Mesothelial cell of epicardium (in vitro differentiated cells): ENCODE measurements around the gene MAP3K21. TPM values are rescaled to one million over a fixed set of nuclear protein-coding genes. Genes with fewer than 3 reads are reported as not detected.

Source experiments
- DNase-seq, 2 experiments: peaks; one replicate each; pipeline ENCODE4 v3.0.0; 2021; ENCODE audit warnings: low spot score in 2 of 2; ENCODE audit not compliant: unreplicated experiment in 2 of 2
- H3K27ac Mint-ChIP-seq: 2 replicates; pipeline ENCODE4 v1.8.0; 2021; ENCODE audit warnings: mixed read lengths
- H3K27me3 Mint-ChIP-seq: 2 replicates; pipeline ENCODE4 v1.8.0; 2021; ENCODE audit warnings: low read depth, mixed read lengths
- H3K36me3 Mint-ChIP-seq: 2 replicates; pipeline ENCODE4 v1.8.0; 2021; ENCODE audit warnings: mixed read lengths
- H3K4me1 Mint-ChIP-seq: 2 replicates; pipeline ENCODE4 v1.8.0; 2021; ENCODE audit warnings: mixed read lengths
- H3K4me3 Mint-ChIP-seq: 2 replicates; pipeline ENCODE4 v1.8.0; 2021; ENCODE audit warnings: mild to moderate bottlenecking, moderate library complexity, mixed read lengths
- H3K9me3 Mint-ChIP-seq: 2 replicates; pipeline ENCODE4 v1.8.0; 2021; ENCODE audit warnings: mixed read lengths
- total RNA-seq: library from RNA; stranded (reverse); gene quantifications from 3 replicates; pipeline ENCODE4 v1.2.1, GENCODE V29; 2021
- TF ChIP-seq, protein P1 (sequence below): fragments of 200-600 bp; sonication (generic); IDR thresholded peaks from one replicate; pipeline ENCODE4 v1.5.0; 2021; ENCODE audit warnings: antibody characterized with exemption; ENCODE audit not compliant: unreplicated experiment

MAP3K21 gene
- total RNA-seq, 1 donor from 2014 or later, result 6.6 TPM

DNA sequence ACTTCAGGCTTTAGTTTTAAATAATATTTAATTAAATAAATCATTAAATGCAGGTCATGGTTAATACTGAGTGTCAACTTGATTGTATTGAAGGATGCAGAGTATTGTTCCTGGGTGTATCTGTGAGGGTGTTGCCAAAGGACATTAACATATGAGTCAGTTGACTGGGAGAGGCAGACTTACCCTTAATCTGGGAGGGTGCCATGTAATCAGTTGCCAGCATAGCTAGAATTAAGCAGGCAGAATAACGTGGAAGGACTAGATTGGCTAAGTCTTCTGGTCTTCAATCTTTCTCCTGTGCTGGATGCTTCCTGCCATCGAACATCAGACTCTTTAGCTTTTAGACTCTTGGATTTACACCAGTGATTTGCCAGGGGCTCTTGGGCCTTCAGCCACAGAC lies 85.3 kb downstream of the MAP3K21 start:
- TF ChIP-seq, protein P1, sequence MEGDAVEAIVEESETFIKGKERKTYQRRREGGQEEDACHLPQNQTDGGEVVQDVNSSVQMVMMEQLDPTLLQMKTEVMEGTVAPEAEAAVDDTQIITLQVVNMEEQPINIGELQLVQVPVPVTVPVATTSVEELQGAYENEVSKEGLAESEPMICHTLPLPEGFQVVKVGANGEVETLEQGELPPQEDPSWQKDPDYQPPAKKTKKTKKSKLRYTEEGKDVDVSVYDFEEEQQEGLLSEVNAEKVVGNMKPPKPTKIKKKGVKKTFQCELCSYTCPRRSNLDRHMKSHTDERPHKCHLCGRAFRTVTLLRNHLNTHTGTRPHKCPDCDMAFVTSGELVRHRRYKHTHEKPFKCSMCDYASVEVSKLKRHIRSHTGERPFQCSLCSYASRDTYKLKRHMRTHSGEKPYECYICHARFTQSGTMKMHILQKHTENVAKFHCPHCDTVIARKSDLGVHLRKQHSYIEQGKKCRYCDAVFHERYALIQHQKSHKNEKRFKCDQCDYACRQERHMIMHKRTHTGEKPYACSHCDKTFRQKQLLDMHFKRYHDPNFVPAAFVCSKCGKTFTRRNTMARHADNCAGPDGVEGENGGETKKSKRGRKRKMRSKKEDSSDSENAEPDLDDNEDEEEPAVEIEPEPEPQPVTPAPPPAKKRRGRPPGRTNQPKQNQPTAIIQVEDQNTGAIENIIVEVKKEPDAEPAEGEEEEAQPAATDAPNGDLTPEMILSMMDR, result no peak
- Mint-ChIP-seq H3K4me3 (no peak overlapping the region), H3K27ac (no peak overlapping the region), H3K4me1 (no peaks in the 10 kb centered on the region), H3K36me3 (no peaks in the 10 kb centered on the region), H3K9me3 (peaks cover 12% of the 10 kb centered on the region), H3K27me3 (peaks cover 1% of the 10 kb centered on the region)
- DNase-seq, result no peak

DNA sequence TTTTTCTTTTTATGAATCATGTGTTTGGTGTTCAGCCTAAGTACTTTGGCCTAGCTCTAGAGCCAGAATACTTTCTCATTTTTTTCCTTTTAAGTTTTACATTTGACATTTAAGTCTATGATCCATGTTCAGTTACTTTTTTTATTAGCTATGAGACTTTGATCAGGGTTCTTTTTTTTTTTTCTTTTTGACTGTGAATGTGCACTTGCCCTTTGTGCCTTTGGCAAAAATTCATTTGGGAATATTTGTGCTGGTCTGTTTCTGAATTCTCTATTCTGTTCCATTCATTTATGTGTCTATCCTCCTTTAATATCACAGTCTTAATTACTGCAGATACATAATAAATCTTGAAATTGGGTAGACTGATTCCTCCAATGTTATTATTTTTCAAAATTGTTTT lies 93.8 kb downstream of the MAP3K21 start:
- Mint-ChIP-seq H3K9me3 (peaks cover 19% of the 10 kb centered on the region), H3K36me3 (no peaks in the 10 kb centered on the region)
- TF ChIP-seq, protein P1, result no peak

DNA sequence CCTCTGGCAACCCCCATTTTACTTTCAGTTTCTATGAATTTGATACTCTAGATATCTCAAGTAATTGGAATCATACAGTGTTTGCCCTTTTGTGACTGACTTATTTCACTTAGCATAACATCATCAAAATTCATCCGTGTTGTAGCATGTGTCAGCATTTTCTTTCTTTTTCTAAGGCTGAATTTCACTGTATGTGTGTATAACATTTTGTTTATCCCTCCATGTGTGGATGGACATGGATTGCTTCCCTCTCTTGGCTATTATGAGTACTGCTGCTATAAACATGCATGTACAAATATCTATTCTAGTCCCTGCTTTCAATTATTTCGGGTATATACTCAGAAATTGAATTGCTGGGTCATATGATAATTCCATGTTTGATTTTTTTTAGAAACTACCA lies 97.3 kb downstream of the MAP3K21 start:
- H3K27ac Mint-ChIP-seq, result no peak overlapping the region
- H3K4me3 Mint-ChIP-seq, result no peak overlapping the region
- TF ChIP-seq, protein P1, result peak; percentile 30
- DNase-seq, result no peak
- H3K9me3 Mint-ChIP-seq, result peaks cover 19% of the 10 kb centered on the region
- H3K36me3 Mint-ChIP-seq, result no peaks in the 10 kb centered on the region
- no peaks in the 10 kb centered on the region for H3K4me1 Mint-ChIP-seq
- no peaks in the 10 kb centered on the region for H3K27me3 Mint-ChIP-seq

More for the DNA sequence above, 93.8 kb downstream of the MAP3K21 start:
- Mint-ChIP-seq H3K27me3 (no peaks in the 10 kb centered on the region), H3K27ac (no peak overlapping the region), H3K4me1 (no peaks in the 10 kb centered on the region), H3K4me3 (no peak overlapping the region)
- DNase-seq, result no peak

DNA sequence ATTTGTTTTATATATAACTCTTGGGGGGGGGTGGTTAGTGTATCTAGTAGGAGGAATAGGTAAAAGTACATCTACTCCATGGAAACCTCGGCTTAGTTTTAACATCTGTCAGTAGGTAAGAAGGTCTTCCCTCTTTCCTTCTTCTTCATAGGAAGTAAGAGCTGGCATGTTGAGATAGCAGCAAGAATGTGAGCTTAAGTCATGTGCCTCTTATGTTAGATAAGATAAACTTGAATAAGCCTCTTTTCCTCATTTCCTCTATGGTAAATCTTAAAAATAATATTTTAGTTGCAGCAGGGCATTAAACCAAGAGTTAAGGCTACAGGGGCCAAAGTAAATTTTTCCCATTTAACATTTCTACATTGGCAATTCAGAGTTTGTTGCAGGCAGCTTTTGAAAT lies 100.4 kb downstream of the MAP3K21 start:
- Mint-ChIP-seq H3K4me3 (no peak overlapping the region), H3K27me3 (no peaks in the 10 kb centered on the region), H3K36me3 (no peaks in the 10 kb centered on the region), H3K27ac (no peak overlapping the region), H3K4me1 (peaks cover 2% of the 10 kb centered on the region), H3K9me3 (peaks cover 13% of the 10 kb centered on the region)
- DNase-seq, result no peak
- TF ChIP-seq, protein P1, result no peak

DNA sequence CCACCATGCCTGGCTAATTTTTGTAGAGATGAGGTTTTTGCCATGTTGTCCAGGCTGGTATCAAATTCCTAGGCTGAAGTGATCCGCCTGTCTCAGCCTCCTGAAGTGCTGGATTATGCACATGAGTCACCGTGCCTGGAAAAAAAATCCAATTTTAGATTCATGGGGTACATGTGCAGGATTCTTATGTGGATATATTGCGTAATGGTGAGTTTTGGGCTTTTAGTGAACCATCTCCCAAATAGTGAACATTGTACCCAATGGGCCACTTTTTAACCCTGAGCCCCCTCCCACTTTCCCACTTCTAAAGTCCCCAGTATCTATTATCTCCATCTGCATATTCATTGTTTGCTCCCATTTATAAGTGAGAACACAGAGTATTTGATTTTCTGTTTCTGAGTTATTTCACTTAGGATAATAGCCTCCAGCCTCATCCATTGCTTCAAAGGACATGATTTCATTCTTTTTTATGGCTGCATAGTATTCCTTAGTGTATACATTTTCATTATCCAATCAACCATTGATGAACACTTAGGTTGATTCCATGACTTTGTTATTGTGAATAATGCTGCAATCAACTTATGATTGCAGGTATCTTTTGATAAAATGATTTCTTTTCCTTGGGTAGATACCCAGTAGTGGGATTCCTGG lies 104.4 kb downstream of the MAP3K21 start:
- peaks cover 22% of the 10 kb centered on the region for H3K4me1 Mint-ChIP-seq
- H3K27ac Mint-ChIP-seq, result no peak overlapping the region
- H3K36me3 Mint-ChIP-seq, result peaks cover 3% of the 10 kb centered on the region
- no peaks in the 10 kb centered on the region for H3K27me3 Mint-ChIP-seq
- no peak overlapping the region for H3K4me3 Mint-ChIP-seq
- TF ChIP-seq, protein P1, result no peak
- peaks cover 27% of the 10 kb centered on the region for H3K9me3 Mint-ChIP-seq
- DNase-seq, result no peak
